HCT116 (cell line): ENCODE data around the gene ERLEC1.

Experiments used
- EZH2 ChIP-seq: fragments of 200-600 bp; sonication (generic); IDR thresholded peaks from 2 replicates; pipeline ENCODE4 v1.6.1; 2017; ENCODE audit warnings: antibody characterized with exemption, mixed run types
- EZH2phosphoT487 ChIP-seq: fragments of 200-600 bp; IDR thresholded peaks from 2 replicates; pipeline ENCODE4 v1.6.1; 2018; ENCODE audit warnings: antibody characterized with exemption, borderline replicate concordance
- POLR2A ChIP-seq: IDR thresholded peaks from 2 replicates; pipeline ENCODE4 v1.7.0; 2011; ENCODE audit warnings: borderline replicate concordance; ENCODE audit not compliant: insufficient read depth, insufficient read length; ENCODE audit errors: extremely low read depth
- POLR2AphosphoS5 ChIP-seq: IDR thresholded peaks from 2 replicates; pipeline ENCODE4 v1.6.1; 2011; ENCODE audit warnings: mild to moderate bottlenecking, low read depth, low read length, moderate library complexity
- RAD21 ChIP-seq: IDR thresholded peaks from 2 replicates; pipeline ENCODE4 v1.6.1; 2012; ENCODE audit warnings: low read depth, mild to moderate bottlenecking
- SIN3A ChIP-seq: IDR thresholded peaks from 2 replicates; pipeline ENCODE4 v1.6.1; 2012; ENCODE audit warnings: low read depth
- TCF7L2 ChIP-seq: IDR thresholded peaks from 2 replicates; pipeline ENCODE4 v1.7.0; 2011; ENCODE audit warnings: borderline replicate concordance, inconsistent platforms; ENCODE audit not compliant: insufficient read depth, insufficient read length; ENCODE audit errors: extremely low read depth
- ZNF274 ChIP-seq: fragments of 200-500 bp; sonication (Bioruptor generic); IDR thresholded peaks from 2 replicates; pipeline ENCODE4 v1.6.1; 2014; ENCODE audit warnings: mild to moderate bottlenecking, low read depth, low read length, inconsistent platforms
- TF ChIP-seq, protein P1 (sequence below), 3 experiments: fragments of 200-600 bp in 1 of 3; sonication (generic) in 1 of 3; IDR thresholded peaks in 2 of 3; conservative IDR thresholded peaks in 1 of 3; 2 replicates each; pipeline ENCODE4 v1.5.1; 2012 to 2017; ENCODE audit warnings: low read depth in 2 of 3, low read length in 2 of 3, antibody characterized with exemption in 1 of 3, borderline replicate concordance in 1 of 3, control low read depth in 1 of 3, mild to moderate bottlenecking in 1 of 3, mixed read lengths in 1 of 3, mixed run types in 1 of 3, moderate library complexity in 1 of 3; ENCODE audit not compliant: insufficient read depth in 1 of 3
- TF ChIP-seq, protein P2 (sequence below): IDR thresholded peaks from 2 replicates; pipeline ENCODE4 v1.6.1; 2012; ENCODE audit warnings: low read depth
- TF ChIP-seq, protein P3 (sequence below): IDR thresholded peaks from 2 replicates; pipeline ENCODE4 v1.6.1; 2012

DNA sequence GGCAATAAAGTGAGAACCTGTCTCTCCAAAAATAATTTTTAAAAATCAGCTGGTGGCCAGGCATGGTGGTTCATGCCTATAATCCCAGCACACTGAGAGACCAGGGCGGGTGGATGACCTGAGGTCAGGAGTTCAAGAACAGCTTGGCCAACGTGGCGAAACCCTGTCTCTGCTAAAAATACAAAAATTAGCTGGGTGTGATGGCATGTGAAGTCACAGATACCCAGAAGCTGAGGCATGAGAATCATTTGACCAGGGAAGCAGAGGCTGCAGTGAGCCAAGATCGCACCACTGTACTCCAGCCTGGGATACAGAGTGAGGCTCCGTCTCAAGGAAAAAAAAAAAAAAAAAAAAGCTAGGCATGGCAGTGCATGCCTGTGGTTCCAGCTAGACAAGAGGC is 80.3 kb downstream of the ERLEC1 start:
- TF ChIP-seq EZH2 (no peak), RAD21 (no peak), EZH2phosphoT487 (no peak), ZNF274 (no peak), POLR2AphosphoS5 (no peak), TCF7L2 (no peak), POLR2A (no peak), SIN3A (no peak)
- TF ChIP-seq, protein P1, sequence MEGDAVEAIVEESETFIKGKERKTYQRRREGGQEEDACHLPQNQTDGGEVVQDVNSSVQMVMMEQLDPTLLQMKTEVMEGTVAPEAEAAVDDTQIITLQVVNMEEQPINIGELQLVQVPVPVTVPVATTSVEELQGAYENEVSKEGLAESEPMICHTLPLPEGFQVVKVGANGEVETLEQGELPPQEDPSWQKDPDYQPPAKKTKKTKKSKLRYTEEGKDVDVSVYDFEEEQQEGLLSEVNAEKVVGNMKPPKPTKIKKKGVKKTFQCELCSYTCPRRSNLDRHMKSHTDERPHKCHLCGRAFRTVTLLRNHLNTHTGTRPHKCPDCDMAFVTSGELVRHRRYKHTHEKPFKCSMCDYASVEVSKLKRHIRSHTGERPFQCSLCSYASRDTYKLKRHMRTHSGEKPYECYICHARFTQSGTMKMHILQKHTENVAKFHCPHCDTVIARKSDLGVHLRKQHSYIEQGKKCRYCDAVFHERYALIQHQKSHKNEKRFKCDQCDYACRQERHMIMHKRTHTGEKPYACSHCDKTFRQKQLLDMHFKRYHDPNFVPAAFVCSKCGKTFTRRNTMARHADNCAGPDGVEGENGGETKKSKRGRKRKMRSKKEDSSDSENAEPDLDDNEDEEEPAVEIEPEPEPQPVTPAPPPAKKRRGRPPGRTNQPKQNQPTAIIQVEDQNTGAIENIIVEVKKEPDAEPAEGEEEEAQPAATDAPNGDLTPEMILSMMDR (IDR thresholded peaks at IDR 0.05 in 2 of 3, conservative IDR thresholded peaks at IDR 0.05 in 1 of 3; ENCODE audit: borderline replicate concordance in 1 of 3, insufficient read depth in 1 of 3, low read depth in 2 of 3, low read length in 2 of 3), result no peak
- TF ChIP-seq, protein P2, sequence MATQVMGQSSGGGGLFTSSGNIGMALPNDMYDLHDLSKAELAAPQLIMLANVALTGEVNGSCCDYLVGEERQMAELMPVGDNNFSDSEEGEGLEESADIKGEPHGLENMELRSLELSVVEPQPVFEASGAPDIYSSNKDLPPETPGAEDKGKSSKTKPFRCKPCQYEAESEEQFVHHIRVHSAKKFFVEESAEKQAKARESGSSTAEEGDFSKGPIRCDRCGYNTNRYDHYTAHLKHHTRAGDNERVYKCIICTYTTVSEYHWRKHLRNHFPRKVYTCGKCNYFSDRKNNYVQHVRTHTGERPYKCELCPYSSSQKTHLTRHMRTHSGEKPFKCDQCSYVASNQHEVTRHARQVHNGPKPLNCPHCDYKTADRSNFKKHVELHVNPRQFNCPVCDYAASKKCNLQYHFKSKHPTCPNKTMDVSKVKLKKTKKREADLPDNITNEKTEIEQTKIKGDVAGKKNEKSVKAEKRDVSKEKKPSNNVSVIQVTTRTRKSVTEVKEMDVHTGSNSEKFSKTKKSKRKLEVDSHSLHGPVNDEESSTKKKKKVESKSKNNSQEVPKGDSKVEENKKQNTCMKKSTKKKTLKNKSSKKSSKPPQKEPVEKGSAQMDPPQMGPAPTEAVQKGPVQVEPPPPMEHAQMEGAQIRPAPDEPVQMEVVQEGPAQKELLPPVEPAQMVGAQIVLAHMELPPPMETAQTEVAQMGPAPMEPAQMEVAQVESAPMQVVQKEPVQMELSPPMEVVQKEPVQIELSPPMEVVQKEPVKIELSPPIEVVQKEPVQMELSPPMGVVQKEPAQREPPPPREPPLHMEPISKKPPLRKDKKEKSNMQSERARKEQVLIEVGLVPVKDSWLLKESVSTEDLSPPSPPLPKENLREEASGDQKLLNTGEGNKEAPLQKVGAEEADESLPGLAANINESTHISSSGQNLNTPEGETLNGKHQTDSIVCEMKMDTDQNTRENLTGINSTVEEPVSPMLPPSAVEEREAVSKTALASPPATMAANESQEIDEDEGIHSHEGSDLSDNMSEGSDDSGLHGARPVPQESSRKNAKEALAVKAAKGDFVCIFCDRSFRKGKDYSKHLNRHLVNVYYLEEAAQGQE, result no peak
- TF ChIP-seq, protein P3, sequence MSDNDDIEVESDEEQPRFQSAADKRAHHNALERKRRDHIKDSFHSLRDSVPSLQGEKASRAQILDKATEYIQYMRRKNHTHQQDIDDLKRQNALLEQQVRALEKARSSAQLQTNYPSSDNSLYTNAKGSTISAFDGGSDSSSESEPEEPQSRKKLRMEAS, result no peak
